Measurements from ENCODE around the gene LGALS12.

Gene LGALS12, protein sequence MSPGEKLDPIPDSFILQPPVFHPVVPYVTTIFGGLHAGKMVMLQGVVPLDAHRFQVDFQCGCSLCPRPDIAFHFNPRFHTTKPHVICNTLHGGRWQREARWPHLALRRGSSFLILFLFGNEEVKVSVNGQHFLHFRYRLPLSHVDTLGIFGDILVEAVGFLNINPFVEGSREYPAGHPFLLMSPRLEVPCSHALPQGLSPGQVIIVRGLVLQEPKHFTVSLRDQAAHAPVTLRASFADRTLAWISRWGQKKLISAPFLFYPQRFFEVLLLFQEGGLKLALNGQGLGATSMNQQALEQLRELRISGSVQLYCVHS

GRCh38 chr11:63505857-63506528 lies at the start of gene LGALS12:
TSS of gene LGALS12 (plus strand) at chr11:63506084. CDS start at chr11:63506459, 375 bp downstream.
- Mint-ChIP-seq H3K27ac (no peak within 1 kb of the TSS), H3K9me3 (peaks cover 9% of the 10 kb centered on the region), H3K4me1 (ENCODE audit: low read depth) (peaks cover 19% of the 10 kb centered on the region), H3K27me3 (ENCODE audit: low read depth) (no peaks in the 10 kb centered on the region), H3K36me3 (ENCODE audit: low read depth) (no peaks in the 10 kb centered on the region), H3K4me3 (peak within 1 kb of the TSS; percentile 16)
- no peak for DNase-seq (ENCODE audit: low spot score)

GRCh38 chr11:63459586-63459985 lies 46.3 kb upstream of the LGALS12 start:
- H3K36me3 Mint-ChIP-seq (ENCODE audit: low read depth) = no peaks in the 10 kb centered on the region
- H3K4me1 Mint-ChIP-seq (ENCODE audit: low read depth) = no peaks in the 10 kb centered on the region
- no peak overlapping the region for H3K4me3 Mint-ChIP-seq
- DNase-seq (ENCODE audit: low spot score) = no peak
- peaks cover 15% of the 10 kb centered on the region for H3K27me3 Mint-ChIP-seq (ENCODE audit: low read depth)
- H3K27ac Mint-ChIP-seq = no peak overlapping the region
- H3K9me3 Mint-ChIP-seq = no peaks in the 10 kb centered on the region

- Mint-ChIP-seq H3K27me3 (ENCODE audit: low read depth) (peaks cover 18% of the 10 kb centered on the region), H3K4me1 (ENCODE audit: low read depth) (no peaks in the 10 kb centered on the region), H3K9me3 (no peaks in the 10 kb centered on the region), H3K27ac (no peak overlapping the region), H3K4me3 (no peak overlapping the region), H3K36me3 (ENCODE audit: low read depth) (no peaks in the 10 kb centered on the region)
- no peak for DNase-seq (ENCODE audit: low spot score)
Observed at GRCh38 chr11:63462137-63462536, 43.7 kb upstream of the LGALS12 start.

- no peak overlapping the region for H3K27ac Mint-ChIP-seq
- DNase-seq (ENCODE audit: low spot score) = no peak
- peaks cover 2% of the 10 kb centered on the region for H3K4me1 Mint-ChIP-seq (ENCODE audit: low read depth)
- no peaks in the 10 kb centered on the region for H3K36me3 Mint-ChIP-seq (ENCODE audit: low read depth)
- H3K9me3 Mint-ChIP-seq = peaks cover 15% of the 10 kb centered on the region
- no peak overlapping the region for H3K4me3 Mint-ChIP-seq
- H3K27me3 Mint-ChIP-seq (ENCODE audit: low read depth) = peaks cover 22% of the 10 kb centered on the region
Observed at GRCh38 chr11:63470311-63470710, 35.6 kb upstream of the LGALS12 start.

DNA sequence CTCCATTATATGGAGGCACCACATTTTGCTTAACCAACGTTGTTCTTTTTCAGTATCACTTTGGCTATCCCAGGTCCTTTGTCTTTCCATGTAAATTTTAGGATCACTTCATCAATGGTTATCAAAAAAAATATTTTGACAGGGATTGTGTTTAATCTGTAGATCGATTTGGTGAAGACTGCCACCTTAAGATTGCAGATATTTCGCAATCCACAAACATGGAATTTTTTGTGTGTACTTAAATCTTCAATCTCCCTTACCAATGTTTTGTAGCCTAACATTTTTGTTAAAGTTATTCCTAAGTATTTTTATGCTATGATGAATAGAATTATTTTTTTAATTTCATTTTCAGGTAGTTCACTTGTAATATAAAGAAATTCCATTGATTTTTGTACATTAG lies 33.5 kb upstream of the LGALS12 start:
- DNase-seq (ENCODE audit: low spot score) = no peak
- Mint-ChIP-seq H3K36me3 (ENCODE audit: low read depth) (peaks cover 2% of the 10 kb centered on the region), H3K4me1 (ENCODE audit: low read depth) (peaks cover 2% of the 10 kb centered on the region), H3K27ac (no peak overlapping the region), H3K4me3 (no peak overlapping the region), H3K9me3 (peaks cover 26% of the 10 kb centered on the region), H3K27me3 (ENCODE audit: low read depth) (peaks cover 26% of the 10 kb centered on the region)

DNA sequence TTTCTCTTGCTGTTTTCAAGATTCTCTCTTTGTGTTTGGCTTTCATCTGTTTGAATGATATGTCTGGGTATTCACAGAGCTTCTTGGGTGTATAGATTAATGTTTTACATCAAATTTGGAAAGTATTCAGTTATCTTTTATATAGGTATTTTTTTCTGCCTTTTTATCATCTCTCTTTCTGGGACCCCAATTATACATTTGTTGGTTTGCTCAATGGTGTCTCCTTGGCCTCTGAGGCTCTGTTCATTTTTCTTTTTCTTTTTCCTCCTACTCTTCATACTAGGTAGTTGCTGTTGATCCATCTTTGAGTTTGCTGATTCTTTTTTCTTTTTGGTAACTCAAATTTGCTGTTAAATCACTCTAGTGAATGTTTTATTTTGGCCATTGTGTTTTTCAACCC lies 29.3 kb upstream of the LGALS12 start:
- peaks cover 2% of the 10 kb centered on the region for H3K4me1 Mint-ChIP-seq (ENCODE audit: low read depth)
- H3K36me3 Mint-ChIP-seq (ENCODE audit: low read depth) = peaks cover 2% of the 10 kb centered on the region
- H3K27ac Mint-ChIP-seq = no peak overlapping the region
- peaks cover 32% of the 10 kb centered on the region for H3K27me3 Mint-ChIP-seq (ENCODE audit: low read depth)
- H3K9me3 Mint-ChIP-seq = peaks cover 17% of the 10 kb centered on the region
- no peak for DNase-seq (ENCODE audit: low spot score)
- H3K4me3 Mint-ChIP-seq = no peak overlapping the region

DNA sequence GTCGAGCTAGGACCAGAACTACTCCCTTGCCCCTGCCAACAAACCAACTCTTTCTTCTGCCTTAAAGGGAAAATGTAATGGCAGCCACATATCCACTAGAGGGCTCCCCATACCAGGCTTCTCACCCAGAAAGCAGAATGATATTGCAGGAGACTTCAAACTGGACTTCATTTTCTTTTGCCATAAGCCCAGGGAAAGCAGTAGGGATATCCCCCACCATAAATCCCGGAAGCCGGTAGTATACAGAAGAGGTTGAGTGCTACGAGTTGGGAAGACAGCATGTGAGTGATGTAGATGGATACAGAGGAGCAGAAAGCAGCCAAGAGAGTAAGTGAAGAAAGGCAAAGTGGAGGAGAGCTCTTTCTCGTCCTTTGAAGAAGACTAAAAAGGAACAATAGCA lies 27.0 kb upstream of the LGALS12 start:
- H3K36me3 Mint-ChIP-seq (ENCODE audit: low read depth) = peaks cover 2% of the 10 kb centered on the region
- DNase-seq (ENCODE audit: low spot score) = peak; percentile 37
- no peak overlapping the region for H3K4me3 Mint-ChIP-seq
- H3K27ac Mint-ChIP-seq = no peak overlapping the region
- H3K9me3 Mint-ChIP-seq = peaks cover 11% of the 10 kb centered on the region
- H3K27me3 Mint-ChIP-seq (ENCODE audit: low read depth) = peaks cover 39% of the 10 kb centered on the region
- no peaks in the 10 kb centered on the region for H3K4me1 Mint-ChIP-seq (ENCODE audit: low read depth)

- Mint-ChIP-seq H3K4me1 (ENCODE audit: low read depth) (no peaks in the 10 kb centered on the region), H3K36me3 (ENCODE audit: low read depth) (peaks cover 4% of the 10 kb centered on the region), H3K27ac (no peak overlapping the region), H3K4me3 (no peak overlapping the region), H3K9me3 (peaks cover 19% of the 10 kb centered on the region), H3K27me3 (ENCODE audit: low read depth) (peaks cover 45% of the 10 kb centered on the region)
- no peak for DNase-seq (ENCODE audit: low spot score)
Observed at GRCh38 chr11:63480039-63480438, 25.8 kb upstream of the LGALS12 start.

GRCh38 chr11:63485777-63486176 lies 20.1 kb upstream of the LGALS12 start:
- peaks cover 8% of the 10 kb centered on the region for H3K4me1 Mint-ChIP-seq (ENCODE audit: low read depth)
- peaks cover 4% of the 10 kb centered on the region for H3K36me3 Mint-ChIP-seq (ENCODE audit: low read depth)
- DNase-seq (ENCODE audit: low spot score) = no peak
- no peak overlapping the region for H3K4me3 Mint-ChIP-seq
- peaks cover 22% of the 10 kb centered on the region for H3K9me3 Mint-ChIP-seq
- H3K27ac Mint-ChIP-seq = no peak overlapping the region
- H3K27me3 Mint-ChIP-seq (ENCODE audit: low read depth) = peaks cover 82% of the 10 kb centered on the region

DNA sequence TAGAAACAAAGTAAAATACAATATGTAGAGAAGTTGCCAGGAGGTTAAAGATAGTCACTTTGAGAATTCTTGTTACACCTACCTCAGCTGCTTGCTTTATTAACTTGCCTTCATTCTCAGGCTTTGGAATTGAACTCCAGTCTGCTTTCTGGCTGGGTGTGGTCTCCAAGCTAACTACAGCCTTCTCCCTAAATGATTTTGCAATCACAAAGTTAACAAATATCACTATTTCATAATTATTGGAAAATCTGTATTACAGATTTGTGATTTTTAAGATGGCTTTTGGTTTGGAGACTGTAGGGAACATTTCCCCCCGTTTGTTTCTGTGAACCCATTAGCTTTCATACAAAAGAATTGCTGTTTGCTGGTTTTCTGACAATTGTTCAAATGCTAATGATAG lies 17.1 kb upstream of the LGALS12 start:
- DNase-seq (ENCODE audit: low spot score) = no peak
- Mint-ChIP-seq H3K9me3 (peaks cover 26% of the 10 kb centered on the region), H3K27ac (no peak overlapping the region), H3K4me3 (no peak overlapping the region), H3K36me3 (ENCODE audit: low read depth) (peaks cover 4% of the 10 kb centered on the region), H3K27me3 (ENCODE audit: low read depth) (peaks cover 87% of the 10 kb centered on the region), H3K4me1 (ENCODE audit: low read depth) (peaks cover 19% of the 10 kb centered on the region)

DNA sequence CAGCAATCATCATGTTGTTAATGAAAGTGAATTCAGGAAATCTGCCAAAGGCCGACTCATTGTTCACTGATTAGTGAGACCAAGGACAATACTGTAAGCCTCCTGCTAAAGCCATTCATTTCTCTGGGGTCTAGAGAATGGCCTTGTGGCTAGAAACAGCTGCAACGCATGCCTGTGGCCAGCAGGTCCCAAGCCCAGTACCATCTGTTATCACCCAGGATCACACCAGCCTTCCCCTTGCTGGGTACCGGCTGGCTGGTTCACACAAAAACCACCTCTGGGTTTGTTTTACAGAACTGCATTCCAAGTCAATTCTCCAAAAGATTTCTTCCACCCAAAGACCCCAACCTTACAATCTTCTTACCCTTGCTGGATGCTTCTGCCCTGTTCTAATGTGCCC lies 16.0 kb upstream of the LGALS12 start:
- no peak for DNase-seq (ENCODE audit: low spot score)
- Mint-ChIP-seq H3K27ac (no peak overlapping the region), H3K4me1 (ENCODE audit: low read depth) (peaks cover 19% of the 10 kb centered on the region), H3K9me3 (peaks cover 20% of the 10 kb centered on the region), H3K36me3 (ENCODE audit: low read depth) (peaks cover 4% of the 10 kb centered on the region), H3K4me3 (peak overlapping the region; percentile 65), H3K27me3 (ENCODE audit: low read depth) (peaks cover 86% of the 10 kb centered on the region)

DNA sequence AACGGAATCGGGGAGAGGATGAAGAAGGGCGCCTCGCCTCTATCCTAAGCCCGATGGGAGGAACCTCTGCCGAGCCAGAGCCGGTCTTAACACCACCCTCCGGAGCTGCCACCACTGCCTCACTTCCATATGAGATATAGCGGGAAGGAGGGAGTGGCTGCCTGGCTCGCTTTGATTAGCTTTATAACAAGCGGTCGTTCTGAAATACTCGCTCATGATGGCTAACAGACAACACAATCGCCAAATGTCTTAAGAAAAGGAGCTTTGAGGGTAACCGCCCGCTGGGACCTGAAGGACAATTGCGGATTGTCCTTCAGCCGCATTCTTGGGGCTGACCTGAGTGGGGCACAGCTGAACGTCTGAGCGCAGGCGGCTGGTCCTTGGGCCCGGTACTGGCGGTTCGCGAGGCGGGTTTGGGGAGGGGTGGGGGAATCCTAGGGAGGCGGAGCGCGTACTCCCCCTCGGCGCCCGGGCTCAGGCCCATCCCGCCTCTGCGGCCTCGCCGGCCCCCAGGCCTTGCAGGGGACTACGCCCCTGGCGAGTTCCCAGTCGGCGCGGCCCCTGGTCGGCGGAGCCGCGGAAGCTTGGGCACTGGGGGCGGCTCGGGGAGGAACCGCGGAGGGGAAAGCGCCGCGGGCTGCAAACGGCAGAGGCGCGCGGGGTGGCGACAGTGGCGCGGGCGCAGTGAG lies 15.2 kb upstream of the LGALS12 start, which contains the start of gene PLAAT5:
PLAAT5 (minus strand) TSS at position 617 of the 689 bp plus-strand sequence; CDS start at position 484, 133 bp downstream.
- Mint-ChIP-seq H3K9me3 (peaks cover 12% of the 10 kb centered on the region), H3K4me3 (peak within 1 kb of the TSS; percentile 90), H3K27me3 (ENCODE audit: low read depth) (peaks cover 86% of the 10 kb centered on the region), H3K36me3 (ENCODE audit: low read depth) (peaks cover 2% of the 10 kb centered on the region), H3K4me1 (ENCODE audit: low read depth) (peaks cover 19% of the 10 kb centered on the region), H3K27ac (peak within 1 kb of the TSS; percentile 77)
- DNase-seq (ENCODE audit: low spot score) = peak; percentile 13

GRCh38 chr11:63491240-63491587 lies 14.7 kb upstream of the LGALS12 start:
- DNase-seq (ENCODE audit: low spot score) = no peak
- peak overlapping the region; percentile 90 for H3K4me3 Mint-ChIP-seq
- H3K27me3 Mint-ChIP-seq (ENCODE audit: low read depth) = peaks cover 83% of the 10 kb centered on the region
- H3K36me3 Mint-ChIP-seq (ENCODE audit: low read depth) = peaks cover 2% of the 10 kb centered on the region
- H3K9me3 Mint-ChIP-seq = peaks cover 7% of the 10 kb centered on the region
- H3K27ac Mint-ChIP-seq = peak overlapping the region; percentile 77
- peaks cover 19% of the 10 kb centered on the region for H3K4me1 Mint-ChIP-seq (ENCODE audit: low read depth)
